Cardiac fibroblast (primary cell): ENCODE data around the gene SPO11.

ENCODE experiments used
- DNase-seq, 2 donors: peaks; one replicate each; pipeline versions ENCODE4 v3.0.0 to v3.0.0-alpha.2; 2010; ENCODE audit warnings: low read depth in 2 of 2
- H3K4me3 ChIP-seq, 2 donors: replicated peaks in 1 of 2; 1 replicate in 1 of 2; 2 replicates in 1 of 2; pipeline ENCODE4 v1.5.1; 2011; ENCODE audit warnings: low read depth in 2 of 2, low read length in 2 of 2, mild to moderate bottlenecking in 2 of 2, moderate library complexity in 1 of 2
- CTCF ChIP-seq: IDR thresholded peaks from one replicate; pipeline ENCODE4 v1.5.1; 2011; ENCODE audit warnings: low read depth, mild to moderate bottlenecking, low read length, inconsistent platforms

The SPO11 gene

DNA sequence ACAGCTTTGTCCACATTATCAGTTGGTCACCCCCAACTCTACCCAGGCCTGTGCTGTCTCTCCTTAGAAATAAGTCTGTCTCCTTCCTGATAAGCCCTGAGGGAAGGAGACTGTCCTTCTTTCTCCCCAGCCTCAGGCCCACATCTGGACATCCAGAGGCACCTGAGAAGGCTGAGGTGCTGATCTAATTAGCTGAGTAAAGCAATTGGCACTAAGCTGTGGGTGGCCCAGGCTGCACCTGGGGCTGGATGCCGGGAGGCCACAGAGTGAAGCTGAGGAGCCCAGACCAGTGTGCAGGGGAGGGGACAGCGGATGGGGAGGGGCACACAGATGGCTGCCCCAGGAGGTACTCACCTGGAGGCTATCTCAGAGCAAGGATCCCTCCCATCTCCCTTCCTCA lies 37.0 kb upstream of the SPO11 start:
- no peak overlapping the region for H3K4me3 ChIP-seq
- no peak for DNase-seq
- TF ChIP-seq CTCF: no peak

DNA sequence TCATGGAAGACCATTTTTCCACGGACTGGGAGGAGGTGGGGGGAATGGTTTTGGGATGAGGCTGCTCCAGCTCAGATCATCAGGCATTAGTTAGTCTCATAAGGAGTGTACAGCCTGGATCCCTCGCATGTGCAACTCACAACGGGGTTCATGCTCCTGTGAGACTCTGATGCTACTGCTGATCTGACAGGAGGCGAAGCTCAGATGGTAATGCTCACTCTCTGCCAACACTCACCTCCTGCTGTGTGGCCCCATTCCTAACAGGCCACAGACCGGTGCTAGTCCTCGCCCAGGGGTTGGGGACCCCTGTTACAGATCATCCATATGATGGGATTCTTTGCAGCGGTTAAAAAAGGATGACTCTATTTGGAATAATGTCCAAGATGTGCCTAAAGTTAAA lies 35.6 kb upstream of the SPO11 start:
- DNase-seq: no peak
- H3K4me3 ChIP-seq: no peak overlapping the region
- TF ChIP-seq CTCF: no peak

DNA sequence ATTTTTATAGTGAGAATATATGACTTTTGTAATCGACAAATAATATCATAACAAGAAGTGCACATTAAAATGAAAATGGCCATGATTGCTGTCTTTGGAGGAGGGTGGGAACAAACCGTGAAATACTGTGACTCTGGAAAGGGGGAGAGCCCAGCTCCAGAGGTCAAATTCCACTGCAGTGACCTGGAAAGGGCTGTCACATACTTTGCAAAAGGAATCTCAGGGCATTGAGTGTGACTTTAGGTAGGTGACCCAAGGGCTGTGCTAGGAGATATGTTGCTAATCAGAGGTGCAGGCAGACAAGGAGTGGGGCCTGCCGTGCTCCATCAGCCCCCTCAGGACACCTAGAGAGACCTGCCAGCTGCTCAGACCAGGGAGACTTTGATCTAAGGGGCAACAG lies 35.1 kb upstream of the SPO11 start:
- H3K4me3 ChIP-seq: no peak overlapping the region
- no peak for DNase-seq
- no peak for TF ChIP-seq CTCF

- H3K4me3 ChIP-seq: no peak overlapping the region
- no peak for TF ChIP-seq CTCF
- DNase-seq: no peak
These were observed 31.1 kb upstream of the SPO11 start for GRCh38 chr20:57298457-57298856.

- no peak for DNase-seq
- TF ChIP-seq CTCF: no peak
- H3K4me3 ChIP-seq: no peak overlapping the region
These were observed 28.6 kb upstream of the SPO11 start for GRCh38 chr20:57301026-57301425.

GRCh38 chr20:57306747-57307146 lies 22.9 kb upstream of the SPO11 start:
- no peak for TF ChIP-seq CTCF
- no peak overlapping the region for H3K4me3 ChIP-seq
- no peak for DNase-seq

DNA sequence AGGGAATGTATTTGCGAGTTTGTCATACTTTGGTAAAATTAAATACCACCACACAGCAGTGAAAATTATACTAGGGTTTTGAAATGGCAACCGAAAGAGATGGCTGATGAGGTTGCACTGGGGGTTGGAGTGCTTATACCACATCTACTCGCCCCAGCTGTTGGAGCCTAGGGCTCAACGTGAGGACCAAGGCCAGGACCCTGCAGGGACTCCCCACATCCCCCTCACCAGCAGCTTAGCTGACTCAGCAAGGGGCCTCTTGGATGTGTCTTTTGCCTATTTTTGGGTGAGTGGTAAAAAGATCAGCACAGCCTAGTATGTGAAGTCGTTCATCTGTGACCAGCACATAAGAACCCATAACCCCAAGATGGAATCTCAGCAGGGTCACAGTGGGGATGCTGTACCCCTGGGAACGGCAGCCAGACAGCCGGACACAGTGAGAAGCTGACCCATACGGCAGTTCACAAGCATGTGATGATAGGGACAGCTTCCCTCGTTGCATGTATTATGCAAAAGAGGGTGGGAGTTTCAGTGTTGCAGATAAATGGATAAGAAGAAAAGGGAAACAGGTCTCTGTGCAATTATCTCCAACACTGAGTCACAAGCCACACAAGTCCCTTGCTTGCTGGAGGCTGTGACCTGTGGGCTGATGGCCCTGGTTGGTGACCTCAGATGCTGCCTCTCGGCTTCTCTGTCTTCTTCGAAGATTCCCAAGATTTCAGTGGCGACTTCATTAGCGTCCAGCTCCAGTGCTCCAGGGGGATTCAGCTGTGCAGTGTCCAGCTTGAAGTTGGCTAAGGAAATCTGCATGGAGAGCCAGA lies 20.9 kb upstream of the SPO11 start:
- TF ChIP-seq CTCF: no peak
- DNase-seq: no peak
- no peak overlapping the region for H3K4me3 ChIP-seq
